CD4-positive, CD25-positive, alpha-beta regulatory T cell (primary cell): ENCODE data around the gene STAM2. TPM values are rescaled to one million over a fixed set of nuclear protein-coding genes. Genes with fewer than 3 reads are reported as not detected.
"Not testable (repeated sequence)": the region's sequence is repeated elsewhere in the genome, so short reads cannot be mapped to it uniquely, and the experiment has no call there.

Experiments
- ATAC-seq, 2 donors: fragments of 150-1000 bp; cut with Tn5 transposase; one replicate each; pipeline ENCODE4 v1.10.0; 2021; ENCODE audit warnings: low read depth in 2 of 2, moderate number of reproducible peaks in 2 of 2, moderate library complexity in 1 of 2
- DNase-seq, 3 donors: peaks; one replicate each; pipeline versions ENCODE4 v3.0.0 to v3.0.0-alpha.2; 2012 to 2022; ENCODE audit warnings: mixed read lengths in 1 of 3
- H3K27ac ChIP-seq: one replicate; pipeline ENCODE4 v1.7.0; 2013; ENCODE audit warnings: mild to moderate bottlenecking, low read length; ENCODE audit not compliant: insufficient read depth, poor library complexity, severe bottlenecking
- H3K27me3 ChIP-seq: one replicate; pipeline ENCODE4 v1.7.0; 2013; ENCODE audit warnings: low read length; ENCODE audit not compliant: control insufficient read depth, insufficient read depth
- H3K36me3 ChIP-seq: one replicate; pipeline ENCODE4 v1.7.0; 2013; ENCODE audit warnings: mild to moderate bottlenecking, low read length, moderate library complexity; ENCODE audit not compliant: control insufficient read depth, insufficient read depth
- H3K4me1 ChIP-seq: 2 replicates; pipeline ENCODE4 v1.7.0; 2013; ENCODE audit warnings: mild to moderate bottlenecking, low read length; ENCODE audit not compliant: insufficient read depth, control insufficient read depth, poor library complexity, severe bottlenecking
- H3K4me3 ChIP-seq: one replicate; pipeline ENCODE4 v1.7.0; 2013; ENCODE audit warnings: low read depth, mild to moderate bottlenecking, low read length, moderate library complexity
- H3K9me3 ChIP-seq, 2 experiments: 1 replicate in 1 of 2; 2 replicates in 1 of 2; pipeline ENCODE4 v1.7.0; 2013; ENCODE audit warnings: low read length in 2 of 2, mild to moderate bottlenecking in 1 of 2, moderate library complexity in 1 of 2; ENCODE audit not compliant: control insufficient read depth in 2 of 2
- H3K27ac Mint-ChIP-seq, 3 donors: one replicate each; pipeline ENCODE4 v1.8.0; 2020 to 2022; ENCODE audit warnings: mild to moderate bottlenecking in 3 of 3, mixed read lengths in 3 of 3, moderate library complexity in 2 of 3
- H3K27me3 Mint-ChIP-seq: one replicate; pipeline ENCODE4 v1.8.0; 2022; ENCODE audit warnings: mild to moderate bottlenecking, mixed read lengths
- H3K36me3 Mint-ChIP-seq: one replicate; pipeline ENCODE4 v1.8.0; 2020; ENCODE audit warnings: mixed read lengths
- H3K4me1 Mint-ChIP-seq, 4 donors: one replicate each; pipeline ENCODE4 v1.8.0; 2020 to 2022; ENCODE audit warnings: mixed read lengths in 4 of 4, mild to moderate bottlenecking in 1 of 4
- H3K4me3 Mint-ChIP-seq, 4 donors: one replicate each; pipeline ENCODE4 v1.8.0; 2020 to 2022; ENCODE audit warnings: mild to moderate bottlenecking in 4 of 4, mixed read lengths in 4 of 4, moderate library complexity in 3 of 4
- H3K9me3 Mint-ChIP-seq, 7 donors: one replicate each; pipeline ENCODE4 v1.8.0; 2020 to 2022; ENCODE audit warnings: mixed read lengths in 7 of 7, mild to moderate bottlenecking in 3 of 7, moderate library complexity in 2 of 7
- polyA plus RNA-seq, 4 donors: library from polyadenylated mRNA; unstranded; fragments of 300-500 nt; fragmentation: Illumina TruSeq; gene quantifications; one replicate each; pipeline ENCODE4 v1.2.3, GENCODE V29; 2021
- total RNA-seq: library from RNA; stranded (reverse); gene quantifications from one replicate; pipeline ENCODE4 v1.2.3, GENCODE V29; 2022

Gene STAM2
- total and polyA plus RNA-seq, 5 donors from 2014 or later = 4.6 to 13.4 (median 7.3) TPM

DNA sequence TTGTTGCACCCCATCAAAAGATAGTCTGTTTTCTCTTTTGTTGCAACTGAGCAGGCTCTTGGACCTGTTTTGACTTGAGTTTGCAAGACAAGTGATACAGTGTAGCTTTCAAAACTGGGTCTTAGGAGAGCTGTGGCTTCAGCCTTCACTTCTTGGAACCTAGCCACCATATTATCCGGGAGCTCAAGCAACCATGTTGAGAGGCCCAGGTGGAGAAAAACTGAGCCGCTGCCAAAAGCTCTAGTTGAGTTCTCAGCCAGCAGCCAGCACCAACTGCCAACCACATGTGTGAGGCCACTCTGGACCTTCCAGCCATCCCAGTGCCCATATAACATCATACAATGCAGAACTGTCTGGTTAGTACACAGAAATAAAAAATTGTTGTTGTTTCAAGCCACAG lies 82.1 kb downstream of the STAM2 start:
- H3K4me1 Mint-ChIP-seq = peaks cover 0 to 9% (median 5%) of the 10 kb centered on the region in 4 donors
- no peak for DNase-seq
- no peaks in the 10 kb centered on the region for H3K9me3 ChIP-seq
- H3K4me3 ChIP-seq = no peak overlapping the region
- H3K27me3 ChIP-seq = peaks cover 26% of the 10 kb centered on the region
- H3K27ac Mint-ChIP-seq = no peak overlapping the region
- H3K4me3 Mint-ChIP-seq = no peak overlapping the region
- peaks cover 56% of the 10 kb centered on the region for H3K27me3 Mint-ChIP-seq
- H3K36me3 ChIP-seq = no peaks in the 10 kb centered on the region
- H3K9me3 Mint-ChIP-seq = no peaks in the 10 kb centered on the region
- H3K36me3 Mint-ChIP-seq = no peaks in the 10 kb centered on the region
- ATAC-seq = no peak
- H3K4me1 ChIP-seq = peaks cover 8% of the 10 kb centered on the region
- H3K27ac ChIP-seq = no peak overlapping the region

DNA sequence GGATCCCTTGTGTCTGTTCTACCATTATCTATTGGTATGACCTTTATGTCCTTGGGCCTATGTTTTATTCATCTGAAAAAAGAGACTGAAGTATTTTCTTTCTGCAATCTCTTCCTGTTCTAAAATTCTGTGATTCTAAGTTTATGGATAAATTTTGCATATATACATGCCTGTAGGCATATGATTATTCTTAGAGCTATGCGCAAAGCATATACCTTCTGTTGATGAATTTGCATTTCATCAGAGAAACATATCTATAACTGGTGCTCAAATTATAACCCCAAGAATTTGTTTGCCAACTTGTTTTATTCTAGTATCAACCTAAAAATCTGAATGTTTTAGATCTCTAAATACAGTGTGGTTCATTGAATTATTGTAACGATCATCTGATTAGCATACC lies 83.5 kb downstream of the STAM2 start:
- Histone ChIP-seq H3K4me3 (no peak overlapping the region), H3K27me3 (peaks cover 20% of the 10 kb centered on the region), H3K36me3 (no peaks in the 10 kb centered on the region), H3K4me1 (no peaks in the 10 kb centered on the region), H3K9me3 (no peaks in the 10 kb centered on the region), H3K27ac (no peak overlapping the region)
- H3K27me3 Mint-ChIP-seq = peaks cover 43% of the 10 kb centered on the region
- H3K4me3 Mint-ChIP-seq = no peak overlapping the region
- DNase-seq = no peak
- ATAC-seq = no peak
- H3K4me1 Mint-ChIP-seq = peaks cover 0 to under 1% (median 0%) of the 10 kb centered on the region in 4 donors
- H3K36me3 Mint-ChIP-seq = no peaks in the 10 kb centered on the region
- H3K27ac Mint-ChIP-seq = no peak overlapping the region
- peaks cover 0 to 3% (median 0%) of the 10 kb centered on the region in 7 donors for H3K9me3 Mint-ChIP-seq

DNA sequence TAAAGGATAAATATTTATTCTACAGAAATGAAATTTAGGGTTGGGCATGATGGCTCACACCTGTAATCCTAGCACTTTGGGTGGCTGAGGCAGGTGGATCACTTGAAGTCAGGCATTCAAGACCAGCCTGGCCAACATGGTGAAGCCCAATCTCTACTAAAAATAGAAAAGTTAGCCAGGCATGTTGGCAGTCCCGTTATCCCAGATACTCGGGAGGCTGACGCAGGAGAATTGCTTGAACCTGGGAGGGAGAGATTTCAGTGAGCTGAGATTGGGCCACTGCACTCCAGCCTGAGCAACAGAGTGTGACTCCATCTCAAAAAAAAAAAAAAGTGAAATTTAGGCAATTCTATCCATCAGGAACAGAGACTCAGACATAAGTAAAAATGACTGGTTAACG lies 84.8 kb downstream of the STAM2 start:
- H3K4me1 Mint-ChIP-seq, H3K36me3 ChIP-seq, H3K4me1 ChIP-seq, H3K9me3 Mint-ChIP-seq, H3K4me3 ChIP-seq, H3K9me3 ChIP-seq, H3K36me3 Mint-ChIP-seq, DNase-seq, H3K27ac ChIP-seq, H3K27ac Mint-ChIP-seq, ATAC-seq, H3K4me3 Mint-ChIP-seq: not testable (repeated sequence)
- H3K27me3 ChIP-seq = peaks cover 13% of the 10 kb centered on the region
- H3K27me3 Mint-ChIP-seq = peaks cover 34% of the 10 kb centered on the region

DNA sequence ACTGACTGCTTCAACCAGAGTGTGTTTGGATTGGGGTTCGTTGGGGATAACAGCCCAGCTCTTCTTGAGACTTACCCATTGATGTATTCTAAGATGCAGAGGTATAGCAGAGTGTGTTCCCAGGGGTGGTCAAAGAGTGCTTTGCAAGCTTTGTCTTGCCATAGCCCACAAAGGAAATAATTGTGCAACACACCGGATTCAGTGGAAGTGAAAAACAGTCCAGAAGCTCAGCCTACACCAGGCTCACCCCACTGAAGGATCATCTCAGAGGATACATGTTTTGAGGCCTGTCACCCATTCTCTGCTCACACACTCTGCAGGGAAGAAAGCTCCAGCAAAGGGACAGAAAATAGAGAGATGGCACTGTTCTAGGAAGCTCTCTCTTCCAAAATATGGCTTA lies 86.3 kb downstream of the STAM2 start:
- ATAC-seq = no peak
- peaks cover 2% of the 10 kb centered on the region for H3K27me3 ChIP-seq
- H3K9me3 Mint-ChIP-seq = peaks cover 0 to 3% (median 0%) of the 10 kb centered on the region in 7 donors
- H3K4me1 ChIP-seq = no peaks in the 10 kb centered on the region
- H3K27ac Mint-ChIP-seq = no peak overlapping the region
- H3K4me1 Mint-ChIP-seq = no peaks in the 10 kb centered on the region
- H3K27me3 Mint-ChIP-seq = peaks cover 22% of the 10 kb centered on the region
- no peak overlapping the region for H3K4me3 ChIP-seq
- no peak overlapping the region for H3K27ac ChIP-seq
- no peaks in the 10 kb centered on the region for H3K36me3 ChIP-seq
- H3K36me3 Mint-ChIP-seq = no peaks in the 10 kb centered on the region
- H3K9me3 ChIP-seq = no peaks in the 10 kb centered on the region
- no peak for DNase-seq
- H3K4me3 Mint-ChIP-seq = no peak overlapping the region

DNA sequence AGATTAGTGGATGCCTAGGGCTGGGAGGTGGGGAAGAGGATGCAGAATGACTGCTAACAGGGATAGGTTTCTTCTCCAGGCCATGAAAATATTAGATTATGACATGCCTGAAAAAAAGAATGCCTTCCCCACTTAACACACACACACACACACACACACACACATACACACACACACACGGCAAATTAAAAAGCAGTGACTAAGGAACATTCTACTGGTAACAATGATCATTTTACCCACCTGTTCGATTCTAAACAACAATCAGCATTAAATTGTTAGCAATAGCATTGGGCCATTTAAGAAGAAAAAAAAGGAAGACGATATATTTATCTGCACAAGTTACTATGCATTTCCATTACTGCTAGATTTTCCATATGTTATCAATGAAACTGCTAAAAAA lies 87.6 kb downstream of the STAM2 start:
- Histone ChIP-seq H3K9me3 (no peaks in the 10 kb centered on the region), H3K27me3 (peaks cover 2% of the 10 kb centered on the region), H3K4me1 (no peaks in the 10 kb centered on the region), H3K36me3 (no peaks in the 10 kb centered on the region), H3K27ac (no peak overlapping the region), H3K4me3 (no peak overlapping the region)
- no peak for ATAC-seq
- H3K9me3 Mint-ChIP-seq = peaks cover 0 to 3% (median 0%) of the 10 kb centered on the region in 7 donors
- no peaks in the 10 kb centered on the region for H3K36me3 Mint-ChIP-seq
- DNase-seq = no peak
- H3K27ac Mint-ChIP-seq = no peak overlapping the region
- H3K27me3 Mint-ChIP-seq = peaks cover 17% of the 10 kb centered on the region
- no peaks in the 10 kb centered on the region for H3K4me1 Mint-ChIP-seq
- no peak overlapping the region for H3K4me3 Mint-ChIP-seq

DNA sequence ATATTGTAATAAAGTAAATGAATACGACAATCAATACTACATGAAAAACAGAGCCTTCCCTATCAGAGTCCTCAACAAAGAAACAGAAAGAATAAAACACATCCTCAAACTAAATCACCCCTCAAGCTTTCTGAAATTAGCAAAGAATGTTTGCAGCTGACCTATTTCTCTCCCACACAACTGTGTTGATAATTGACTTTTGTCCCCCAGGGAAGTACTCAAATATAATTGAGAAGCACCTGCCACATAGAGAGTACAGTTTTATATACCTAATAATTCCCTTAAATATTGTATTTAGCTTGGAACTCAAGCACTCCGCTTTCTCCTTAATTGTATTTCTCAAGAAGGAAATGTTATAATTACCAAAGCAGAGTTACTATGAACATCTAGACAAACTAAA lies 89.3 kb downstream of the STAM2 start:
- no peak for ATAC-seq
- DNase-seq = no peak
- Histone ChIP-seq H3K9me3 (no peaks in the 10 kb centered on the region), H3K27ac (no peak overlapping the region), H3K4me3 (no peak overlapping the region), H3K4me1 (no peaks in the 10 kb centered on the region), H3K36me3 (no peaks in the 10 kb centered on the region), H3K27me3 (no peaks in the 10 kb centered on the region)
- Mint-ChIP-seq H3K27ac (no peak overlapping the region), H3K36me3 (no peaks in the 10 kb centered on the region), H3K4me1 (no peaks in the 10 kb centered on the region), H3K27me3 (peaks cover 12% of the 10 kb centered on the region), H3K4me3 (no peak overlapping the region), H3K9me3 (peaks cover 0 to 3% (median 0%) of the 10 kb centered on the region in 7 donors)

DNA sequence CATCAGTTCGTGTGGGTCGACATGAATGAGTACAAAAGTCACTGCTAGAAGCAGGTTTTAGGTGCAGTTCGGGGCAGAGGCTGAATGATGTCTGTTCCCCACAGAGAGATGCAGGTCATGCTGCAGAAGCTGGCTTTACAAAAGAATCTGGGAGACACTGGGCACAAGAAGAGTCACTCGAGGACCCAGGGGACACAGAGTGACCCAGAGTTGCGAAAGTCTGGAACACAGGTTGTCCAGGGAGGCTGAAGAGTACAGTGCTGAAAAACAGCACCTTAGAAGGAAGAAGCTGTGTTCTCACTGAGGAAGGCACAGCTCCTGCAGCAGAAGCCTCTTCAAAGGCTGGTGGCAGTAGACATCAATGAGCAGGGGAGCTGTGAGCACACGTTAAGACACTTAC lies 91.5 kb downstream of the STAM2 start:
- H3K9me3 ChIP-seq = no peaks in the 10 kb centered on the region
- no peaks in the 10 kb centered on the region for H3K4me1 ChIP-seq
- DNase-seq (no peak), ATAC-seq (no peak)
- no peak overlapping the region for H3K27ac ChIP-seq
- Mint-ChIP-seq H3K36me3 (no peaks in the 10 kb centered on the region), H3K4me3 (no peak overlapping the region), H3K27ac (no peak overlapping the region), H3K9me3 (peaks cover 0 to 3% (median 0%) of the 10 kb centered on the region in 7 donors), H3K27me3 (peaks cover 8% of the 10 kb centered on the region), H3K4me1 (no peaks in the 10 kb centered on the region)
- no peak overlapping the region for H3K4me3 ChIP-seq
- no peaks in the 10 kb centered on the region for H3K27me3 ChIP-seq
- H3K36me3 ChIP-seq = no peaks in the 10 kb centered on the region

DNA sequence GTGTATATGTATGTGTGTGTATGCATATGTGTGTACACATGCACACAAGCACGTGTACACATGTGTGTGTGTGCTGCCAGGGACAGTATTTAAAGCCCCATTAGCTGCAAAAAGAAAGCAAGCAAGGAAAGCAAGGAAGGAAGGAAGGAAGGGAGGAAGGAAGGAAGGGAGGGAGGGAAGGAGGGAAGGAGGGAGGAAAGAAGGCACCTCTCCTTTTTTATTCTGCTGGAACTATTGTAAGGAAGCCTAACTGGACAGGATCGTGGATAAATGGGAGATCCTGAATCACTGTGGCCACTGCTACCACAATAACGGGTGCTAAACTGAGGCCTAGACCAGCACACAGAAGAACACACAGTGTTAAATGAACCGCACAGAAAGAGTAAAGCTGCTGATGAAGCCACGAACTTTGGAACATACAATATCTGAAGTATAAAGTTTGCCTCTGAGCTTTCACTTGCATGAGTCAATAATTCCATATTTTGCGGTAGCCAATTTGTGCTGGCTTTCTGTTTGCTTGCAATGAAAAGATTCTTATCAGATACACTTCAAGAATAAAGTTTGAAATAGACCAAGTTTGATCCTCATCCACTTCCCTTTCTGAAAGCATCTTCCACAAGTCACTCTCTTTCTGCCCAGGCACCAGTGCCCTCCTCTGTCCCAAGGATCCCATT lies 92.2 kb downstream of the STAM2 start:
- Histone ChIP-seq H3K4me3 (no peak overlapping the region), H3K4me1 (no peaks in the 10 kb centered on the region), H3K36me3 (no peaks in the 10 kb centered on the region), H3K9me3 (no peaks in the 10 kb centered on the region), H3K27me3 (no peaks in the 10 kb centered on the region), H3K27ac (no peak overlapping the region)
- Mint-ChIP-seq H3K4me1 (no peaks in the 10 kb centered on the region), H3K27ac (no peak overlapping the region), H3K27me3 (peaks cover 4% of the 10 kb centered on the region), H3K36me3 (no peaks in the 10 kb centered on the region), H3K9me3 (peaks cover 0 to 3% (median 0%) of the 10 kb centered on the region in 7 donors), H3K4me3 (no peak overlapping the region)
- DNase-seq = no peak
- ATAC-seq = no peak
